Neural progenitor cell (in vitro differentiated cells): ENCODE measurements around the gene SLX4IP.

ENCODE experiments used
- CTCF ChIP-seq: fragments of 200-600 bp; sonication (generic); IDR thresholded peaks from 2 replicates; pipeline ENCODE4 v1.5.1; 2017; ENCODE audit warnings: antibody characterized with exemption, mild to moderate bottlenecking
- EZH2 ChIP-seq: fragments of 200-600 bp; sonication (generic); IDR thresholded peaks from 2 replicates; pipeline ENCODE4 v1.6.1; 2017; ENCODE audit warnings: antibody characterized with exemption, mild to moderate bottlenecking, moderate library complexity
- EZH2phosphoT487 ChIP-seq: fragments of 200-600 bp; sonication (generic); IDR thresholded peaks from 2 replicates; pipeline ENCODE4 v1.6.1; 2017; ENCODE audit warnings: antibody characterized with exemption

DNA sequence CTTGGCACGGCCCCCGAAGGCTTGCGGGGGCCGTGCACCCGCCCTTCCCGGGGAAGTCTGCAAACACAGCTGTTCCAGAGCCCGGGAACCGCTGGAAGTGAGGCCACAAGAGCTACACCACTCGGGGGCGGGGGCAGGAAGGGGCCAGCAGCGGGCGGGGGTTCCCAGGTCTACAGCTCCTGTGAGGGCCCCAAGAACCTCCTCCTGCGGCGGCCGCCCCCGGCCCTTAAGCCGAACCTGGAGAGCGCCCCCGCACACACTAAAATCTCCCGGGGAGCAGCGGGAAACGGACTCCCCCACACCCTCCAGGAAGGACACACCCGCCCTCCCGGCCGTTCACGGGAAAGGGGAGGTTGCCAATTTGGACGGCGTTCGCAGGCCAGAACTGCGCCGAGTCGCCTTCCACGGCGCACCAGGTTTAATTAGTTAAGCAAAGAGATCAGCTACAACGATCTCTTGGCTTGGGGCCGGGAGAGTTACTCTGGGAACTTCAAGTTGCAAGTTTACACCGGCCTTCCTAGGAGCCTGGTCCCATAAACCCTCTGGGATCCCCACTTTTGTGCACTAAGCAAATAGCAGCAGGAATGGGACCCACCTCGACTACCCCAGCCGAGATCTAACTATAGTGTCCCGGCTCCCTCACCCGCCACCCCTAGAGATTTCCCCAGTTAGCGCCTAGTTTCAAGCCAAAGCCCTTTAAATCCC, 237.0 kb downstream of the SLX4IP start:
- TF ChIP-seq CTCF (no peak), EZH2 (no peak), EZH2phosphoT487 (no peak)
